Measurements from ENCODE around the gene DOK6. TPM values are rescaled to one million over a fixed set of nuclear protein-coding genes. Genes with fewer than 3 reads are reported as not detected.

The DOK6 gene
- total and polyA plus RNA-seq, 2 donors (not counting 3 experiments of a cell fraction or from before 2014, with no cell fraction given), result under 0.01 TPM; not detected in 1

DNA sequence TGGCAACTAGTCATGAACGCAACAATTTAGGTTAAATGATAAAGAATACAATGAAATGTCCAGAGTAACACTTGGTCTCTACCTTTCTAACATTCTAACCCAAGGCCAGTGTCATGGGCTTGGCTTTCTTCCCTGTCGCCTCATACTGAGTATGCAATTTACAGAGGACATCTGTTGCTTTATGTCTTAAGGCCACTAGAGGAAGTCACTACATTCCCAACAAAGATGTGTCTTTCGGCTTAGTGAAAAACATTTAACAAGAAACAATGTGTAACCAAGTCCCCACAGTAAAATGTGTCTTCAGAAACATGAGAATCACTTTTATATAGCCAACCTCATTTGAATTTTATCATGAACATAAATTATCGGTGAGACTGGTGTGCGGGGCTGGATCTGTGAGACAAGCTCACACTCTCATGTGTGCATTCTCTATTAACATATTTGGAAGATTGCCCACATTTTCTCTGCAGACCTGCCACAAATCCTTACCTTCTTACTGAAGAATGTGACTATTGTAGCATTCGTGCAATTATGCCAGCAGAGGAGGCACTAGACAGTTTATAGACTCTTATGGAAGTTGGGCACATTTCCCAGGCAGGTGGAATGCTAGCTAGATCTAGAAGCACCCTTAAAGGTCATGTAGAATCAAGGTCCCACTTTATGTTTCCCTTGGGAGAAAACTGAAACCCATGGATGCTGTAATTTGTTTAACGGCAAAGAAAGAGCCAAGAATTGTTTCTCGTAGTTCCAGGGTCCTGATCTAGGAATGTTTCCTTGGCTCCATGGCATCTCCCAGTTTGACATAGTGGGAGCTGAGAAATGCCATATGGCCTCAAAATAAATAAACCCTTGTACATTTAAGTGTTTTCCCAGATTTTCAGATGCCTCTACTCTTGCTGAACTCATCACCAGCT lies 445.2 kb downstream of the DOK6 start:
- no peak overlapping the region for H3K27ac ChIP-seq (ENCODE audit: insufficient read depth, low read depth, low read length)
- H3K9me3 ChIP-seq (replicated peaks; ENCODE audit: control insufficient read depth, insufficient read depth, low read length), result no peaks in the 10 kb centered on the region
- H2AFZ ChIP-seq (ENCODE audit: low read depth, low read length), result no peak overlapping the region
- DNase-seq (ENCODE audit: low read depth, low spot score) (no peak), FAIRE-seq (no peak)
- no peaks in the 10 kb centered on the region for H4K20me1 ChIP-seq (replicated peaks; ENCODE audit: control insufficient read depth, extremely low read depth, insufficient read depth, low read length)
- no peak overlapping the region for H3K4me2 ChIP-seq (ENCODE audit: insufficient read depth, low read length)
- intact Hi-C loops (cut with micrococcal nuclease) (no loop called here), dilution Hi-C loops (cut with MboI; ENCODE audit: extremely low pct_ligation_motif_present, low sequenced_read_pairs) (no loop called here)
- H3K27me3 ChIP-seq (ENCODE audit: control insufficient read depth in 2 of 2, insufficient read depth in 2 of 2, low read length in 2 of 2), result no peaks in the 10 kb centered on the region
- POLR2A ChIA-PET, result no interaction called here
- H3K4me1 ChIP-seq (ENCODE audit: control insufficient read depth, extremely low read depth, insufficient read depth, low read length), result no peaks in the 10 kb centered on the region
- H3K4me3 ChIP-seq (replicated peaks in 1 of 3; ENCODE audit: insufficient read depth in 1 of 3, low read depth in 1 of 3, low read length in 3 of 3), result no peak overlapping the region
- H3K79me2 ChIP-seq (ENCODE audit: control insufficient read depth, insufficient read depth, low read length), result no peaks in the 10 kb centered on the region
- no peak for TF ChIP-seq MYC (IDR thresholded peaks at IDR 0.05; ENCODE audit: low read depth, low read length)
- H3K9ac ChIP-seq (replicated peaks; ENCODE audit: extremely low read depth, insufficient read depth, low read length), result no peak overlapping the region
- BruUV-seq (replicated peaks), result no TSS peak
- H3K36me3 ChIP-seq (ENCODE audit: control insufficient read depth in 2 of 2, extremely low read depth in 1 of 2, insufficient read depth in 2 of 2, low read length in 2 of 2), result no peaks in the 10 kb centered on the region
- H3K9me1 ChIP-seq (replicated peaks; ENCODE audit: control insufficient read depth, extremely low read depth, insufficient read depth, low read length), result no peaks in the 10 kb centered on the region
- CTCF ChIA-PET, result no interaction called here

DNA sequence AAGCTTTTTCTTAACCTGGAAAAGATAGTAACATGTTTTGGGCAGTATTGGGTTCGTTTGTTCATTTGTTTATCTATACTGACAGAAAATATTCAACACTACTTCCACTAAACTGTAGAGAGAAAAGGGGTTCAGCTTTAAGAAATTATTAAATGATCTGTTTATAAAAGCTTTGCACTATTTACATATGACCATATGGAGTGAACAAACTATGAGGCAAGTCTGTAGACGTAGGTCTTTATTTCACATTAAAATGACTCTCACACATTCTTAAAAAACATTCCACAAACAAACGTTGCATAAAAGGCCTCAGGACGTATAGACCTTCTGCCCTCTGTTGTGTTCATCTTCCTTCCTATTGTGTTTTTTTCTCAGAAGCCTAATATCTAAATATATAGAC lies 452.4 kb downstream of the DOK6 start:
- no peak for TF ChIP-seq CTCF (IDR thresholded peaks at IDR 0.05; ENCODE audit: extremely low read depth in 1 of 2, insufficient read depth in 1 of 2, low read depth in 1 of 2, low read length in 2 of 2)
- no peak for TF ChIP-seq MYC (IDR thresholded peaks at IDR 0.05; ENCODE audit: low read depth, low read length)
- no peak for TF ChIP-seq POLR2A (IDR thresholded peaks at IDR 0.05; ENCODE audit: low read depth, low read length)
- no peak for TF ChIP-seq POLR2AphosphoS5 (IDR thresholded peaks at IDR 0.05; ENCODE audit: insufficient read depth, low read depth, low read length)
- no peak for TF ChIP-seq EZH2 (IDR thresholded peaks at IDR 0.05; ENCODE audit: borderline replicate concordance, low read depth, low read length, severe bottlenecking)
- no peak for TF ChIP-seq FOS (IDR thresholded peaks at IDR 0.05; ENCODE audit: borderline replicate concordance, insufficient read depth, low read length)
- TF ChIP-seq JUN (IDR thresholded peaks at IDR 0.05; ENCODE audit: borderline replicate concordance, insufficient read depth, insufficient read length, low read depth), result no peak
- Histone ChIP-seq H3K79me2 (ENCODE audit: control insufficient read depth, insufficient read depth, low read length) (no peaks in the 10 kb centered on the region), H3K27me3 (ENCODE audit: control insufficient read depth in 2 of 2, insufficient read depth in 2 of 2, low read length in 2 of 2) (no peaks in the 10 kb centered on the region), H3K36me3 (ENCODE audit: control insufficient read depth in 2 of 2, extremely low read depth in 1 of 2, insufficient read depth in 2 of 2, low read length in 2 of 2) (no peaks in the 10 kb centered on the region), H3K4me2 (ENCODE audit: insufficient read depth, low read length) (no peak overlapping the region), H3K4me3 (replicated peaks in 1 of 3; ENCODE audit: insufficient read depth in 1 of 3, low read depth in 1 of 3, low read length in 3 of 3) (no peak overlapping the region), H3K9me1 (replicated peaks; ENCODE audit: control insufficient read depth, extremely low read depth, insufficient read depth, low read length) (no peaks in the 10 kb centered on the region), H3K27ac (ENCODE audit: insufficient read depth, low read depth, low read length) (no peak overlapping the region), H3K4me1 (ENCODE audit: control insufficient read depth, extremely low read depth, insufficient read depth, low read length) (no peaks in the 10 kb centered on the region), H2AFZ (ENCODE audit: low read depth, low read length) (no peak overlapping the region), H3K9ac (replicated peaks; ENCODE audit: extremely low read depth, insufficient read depth, low read length) (no peak overlapping the region), H3K9me3 (replicated peaks; ENCODE audit: control insufficient read depth, insufficient read depth, low read length) (no peaks in the 10 kb centered on the region), H4K20me1 (replicated peaks; ENCODE audit: control insufficient read depth, extremely low read depth, insufficient read depth, low read length) (no peaks in the 10 kb centered on the region)
- CTCF ChIA-PET, result no interaction called here
- dilution Hi-C loops (cut with MboI; ENCODE audit: extremely low pct_ligation_motif_present, low sequenced_read_pairs) (no loop called here), intact Hi-C loops (cut with micrococcal nuclease) (no loop called here)
- DNase-seq (ENCODE audit: low read depth, low spot score), result no peak
- POLR2A ChIA-PET, result no interaction called here
- BruUV-seq (replicated peaks), result no TSS peak
- no peak for FAIRE-seq

All from endothelial cell of umbilical vein (primary cell).